ENCODE measurements around the gene DENND5B.
"Not testable (repeated sequence)": the region's sequence is repeated elsewhere in the genome, so short reads cannot be mapped to it uniquely, and the experiment has no call there.

The DENND5B gene

GRCh38 chr12:31550590-31550989 lies 40.3 kb downstream of the DENND5B start:
- not testable (repeated sequence) for DNase-seq

- no peak for DNase-seq
Measured at GRCh38 chr12:31536672-31537071, 54.3 kb downstream of the DENND5B start.

GRCh38 chr12:31533470-31533869 lies 57.5 kb downstream of the DENND5B start:
- DNase-seq, result no peak

GRCh38 chr12:31531893-31532292 lies 59.0 kb downstream of the DENND5B start:
- DNase-seq, result no peak

GRCh38 chr12:31528095-31528494 lies 62.8 kb downstream of the DENND5B start:
- no peak for DNase-seq

GRCh38 chr12:31527083-31527482 lies 63.9 kb downstream of the DENND5B start:
- DNase-seq, result no peak

- DNase-seq, result no peak
Measured at GRCh38 chr12:31526158-31526546, 64.8 kb downstream of the DENND5B start.

GRCh38 chr12:31525496-31526157 lies 65.3 kb downstream of the DENND5B start:
- no peak for DNase-seq

- DNase-seq, result no peak
Measured at GRCh38 chr12:31524791-31525495, 66.0 kb downstream of the DENND5B start.

- DNase-seq, result no peak
Measured at GRCh38 chr12:31523306-31523705, 67.6 kb downstream of the DENND5B start.

GRCh38 chr12:31522607-31523006 lies 68.3 kb downstream of the DENND5B start:
- no peak for DNase-seq

- DNase-seq, result no peak
Measured at GRCh38 chr12:31521964-31522363, 69.0 kb downstream of the DENND5B start.

GRCh38 chr12:31519511-31519910 lies 71.4 kb downstream of the DENND5B start:
- DNase-seq, result no peak

- no peak for DNase-seq
Measured at GRCh38 chr12:31518680-31519227, 72.2 kb downstream of the DENND5B start.

GRCh38 chr12:31517994-31518393 lies 72.9 kb downstream of the DENND5B start:
- no peak for DNase-seq

GRCh38 chr12:31516702-31517101 lies 74.2 kb downstream of the DENND5B start:
- DNase-seq, result no peak

- DNase-seq, result no peak
Measured at GRCh38 chr12:31514912-31515311, 76.0 kb downstream of the DENND5B start.

GRCh38 chr12:31510034-31510433 lies 80.9 kb downstream of the DENND5B start:
- DNase-seq, result no peak

- DNase-seq, result no peak
Measured at GRCh38 chr12:31508436-31509150, 82.3 kb downstream of the DENND5B start.

GRCh38 chr12:31507966-31508365 lies 83.0 kb downstream of the DENND5B start:
- no peak for DNase-seq

- DNase-seq, result no peak
Measured at GRCh38 chr12:31506515-31507306, 84.2 kb downstream of the DENND5B start.

- DNase-seq, result no peak
Measured at GRCh38 chr12:31504625-31505222, 86.2 kb downstream of the DENND5B start.
